GM23338 (cell line): ENCODE data around the gene KANK3. TPM values are rescaled to one million over a fixed set of nuclear protein-coding genes. Genes with fewer than 3 reads are reported as not detected.

Experiments
- microRNA-seq: library from miRNA; unstranded; fragments of <30 nt; microRNA quantifications from one replicate; pipeline ENCODE4, GENCODE V29; 2017
- polyA plus RNA-seq: library from polyadenylated mRNA; unstranded; fragments of >200 nt; fragmentation: Nextera tagmentation; extraction: Ambion mirVana; gene quantifications from 2 replicates; pipeline ENCODE4 v1.2.1, GENCODE V29; 2016
- small RNA-seq: library from RNA; depleted of rRNA; stranded (forward); fragments of <200 nt; gene quantifications from one replicate; pipeline ENCODE3, GENCODE V24; 2014; ENCODE audit warnings: low replicate concordance
- total RNA-seq: library from RNA; depleted of rRNA; stranded (reverse); fragments of >200 nt; shearing (Covaris generic); gene quantifications from 2 replicates; pipeline ENCODE4 v1.2.3, GENCODE V29; 2014; rRNA removed

The KANK3 gene
- total and polyA plus RNA-seq, 2 experiments from 2014 or later = 2.0 to 9.3 TPM

Small RNAs within 50 kb of the gene (microRNA-seq; reads per million reads assigned to microRNA genes)
- not detected for gene MIR4999

Small RNAs within 50 kb of the gene (small RNA-seq; reads per million reads assigned to genes)
- not detected for gene MIR4999

Other genes starting within 250 kb of the KANK3 start
- gene FBN3, start 193.7 kb downstream of the KANK3 start, total RNA-seq = 34.7 and 54.5 TPM in 2 replicates
- gene FBN3, start 193.7 kb downstream of the KANK3 start, polyA plus RNA-seq = 7.7 and 8.5 TPM in 2 replicates
- gene CERS4, start 133.9 kb downstream of the KANK3 start, total RNA-seq = 96.2 and 109 TPM in 2 replicates
- gene CERS4, start 133.9 kb downstream of the KANK3 start, polyA plus RNA-seq = 68.5 and 74.5 TPM in 2 replicates
- 84.9 and 124 TPM in 2 replicates for gene CD320, start 34.9 kb downstream of the KANK3 start, total RNA-seq
- gene CD320, start 34.9 kb downstream of the KANK3 start, polyA plus RNA-seq = 87.0 and 90.0 TPM in 2 replicates
- 35.1 and 38.3 TPM in 2 replicates for gene NDUFA7, start 21.9 kb downstream of the KANK3 start, total RNA-seq
- 344 and 364 TPM in 2 replicates for gene NDUFA7, start 21.9 kb downstream of the KANK3 start, polyA plus RNA-seq
- 151 and 174 TPM in 2 replicates for gene RPS28, start 21.8 kb downstream of the KANK3 start, total RNA-seq
- 1,790 and 2,003 TPM in 2 replicates for gene RPS28, start 21.8 kb downstream of the KANK3 start, polyA plus RNA-seq
- 1.4 and 2.2 TPM in 2 replicates for gene ANGPTL4, start 20.9 kb upstream of the KANK3 start, total RNA-seq
- gene ANGPTL4, start 20.9 kb upstream of the KANK3 start, polyA plus RNA-seq = 1.9 and 2.1 TPM in 2 replicates
- gene RAB11B, start 47.1 kb upstream of the KANK3 start, total RNA-seq = 70.0 and 79.6 TPM in 2 replicates
- 64.8 and 66.0 TPM in 2 replicates for gene RAB11B, start 47.1 kb upstream of the KANK3 start, polyA plus RNA-seq
- gene MARCHF2, start 70.0 kb upstream of the KANK3 start, total RNA-seq = 50.1 and 58.7 TPM in 2 replicates
- gene MARCHF2, start 70.0 kb upstream of the KANK3 start, polyA plus RNA-seq = 18.9 and 20.7 TPM in 2 replicates
- 359 and 389 TPM in 2 replicates for gene HNRNPM, start 101.7 kb upstream of the KANK3 start, total RNA-seq
- gene HNRNPM, start 101.7 kb upstream of the KANK3 start, polyA plus RNA-seq = 276 and 291 TPM in 2 replicates
- 0.07 and 0.31 TPM in 2 replicates for gene PRAM1, start 159.4 kb upstream of the KANK3 start, total RNA-seq
- gene PRAM1, start 159.4 kb upstream of the KANK3 start, polyA plus RNA-seq = 0.54 TPM in 1 of 2 replicates, not detected in the other
- 29.2 and 45.0 TPM in 2 replicates for gene ZNF414, start 170.9 kb upstream of the KANK3 start, total RNA-seq
- gene ZNF414, start 170.9 kb upstream of the KANK3 start, polyA plus RNA-seq = 27.4 and 31.6 TPM in 2 replicates
- 3.8 and 3.9 TPM in 2 replicates for gene MYO1F, start 234.2 kb upstream of the KANK3 start, total RNA-seq
- gene MYO1F, start 234.2 kb upstream of the KANK3 start, polyA plus RNA-seq = 5.7 and 7.1 TPM in 2 replicates